ENCODE measurements around the gene OPN5.

DNA sequence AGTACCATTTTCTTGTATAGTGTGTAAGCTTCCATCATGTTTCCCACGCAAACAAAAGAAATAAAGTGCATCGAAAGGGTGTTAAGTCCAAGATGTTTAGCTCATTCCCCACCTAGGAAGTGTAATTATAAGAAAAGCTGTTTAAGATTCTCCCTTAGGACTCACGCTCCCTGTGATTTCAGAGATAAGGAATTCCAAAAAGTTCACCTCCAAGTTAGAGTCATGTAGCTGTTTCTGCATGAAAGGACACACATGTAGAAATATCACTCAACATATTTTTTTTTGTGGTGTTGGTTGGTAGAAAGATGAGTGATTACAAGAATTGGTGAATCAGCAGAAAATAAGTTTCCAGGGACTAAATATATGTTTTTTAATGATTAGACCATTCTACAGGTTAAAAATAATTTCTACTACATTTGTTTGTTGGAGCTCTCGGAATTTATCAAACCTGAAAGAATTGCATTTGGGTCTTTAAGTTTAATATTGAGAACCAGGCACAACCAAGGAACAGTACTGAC lies 10.4 kb downstream of the OPN5 start:
- no peak for TF ChIP-seq EZH2 (IDR thresholded peaks at IDR 0.05)
- no peak for TF ChIP-seq POLR2AphosphoS5 (IDR thresholded peaks at IDR 0.05; ENCODE audit: borderline replicate concordance, low read depth, low read length)

Measured in SK-N-MC (cell line).